AML-193 (cell line): ENCODE measurements around the gene UBAC1.
"Not testable (repeated sequence)": the region's sequence is repeated elsewhere in the genome, so short reads cannot be mapped to it uniquely, and the experiment has no call there.

Experiments used
- DNase-seq, 2 experiments: peaks; one replicate each; lab custom pipeline; 2025; lab: John Stamatoyannopoulos, UW

UBAC1 gene

GRCh38 chr9:135921749-135922310 lies 39.3 kb downstream of the UBAC1 start:
- no peak for DNase-seq

- DNase-seq, result no peak
Observed at GRCh38 chr9:135920973-135921585, 40.1 kb downstream of the UBAC1 start.

- DNase-seq, result no peak
Observed at GRCh38 chr9:135920256-135920930, 40.8 kb downstream of the UBAC1 start.

- no peak for DNase-seq
Observed at GRCh38 chr9:135919318-135919890, 41.8 kb downstream of the UBAC1 start.

- DNase-seq, result not testable (repeated sequence)
Observed at GRCh38 chr9:135916227-135916626, 44.9 kb downstream of the UBAC1 start.

GRCh38 chr9:135914921-135915320 lies 46.3 kb downstream of the UBAC1 start:
- DNase-seq, result no peak

- not testable (repeated sequence) for DNase-seq
Observed at GRCh38 chr9:135911233-135911632, 49.9 kb downstream of the UBAC1 start.

- DNase-seq, result no peak
Observed at GRCh38 chr9:135910757-135911156, 50.4 kb downstream of the UBAC1 start.

GRCh38 chr9:135910216-135910615 lies 51.0 kb downstream of the UBAC1 start:
- no peak for DNase-seq

GRCh38 chr9:135909371-135909770 lies 51.8 kb downstream of the UBAC1 start:
- DNase-seq, result no peak

GRCh38 chr9:135908754-135909204 lies 52.4 kb downstream of the UBAC1 start:
- peak in 1 of 2 experiments; percentile 30 for DNase-seq

- DNase-seq, result no peak
Observed at GRCh38 chr9:135908093-135908753, 53.0 kb downstream of the UBAC1 start.

GRCh38 chr9:135907431-135908092 lies 53.6 kb downstream of the UBAC1 start, which contains the start of gene CAMSAP1:
Gene CAMSAP1, minus strand, starts transcription at chr9:135907546. Its CDS starts 387 bp downstream, at chr9:135907159.
- peak; percentile 79 to 82 for DNase-seq

GRCh38 chr9:135907006-135907430 lies 54.2 kb downstream of the UBAC1 start:
- no peak for DNase-seq

- peak in 1 of 2 experiments; percentile 24 for DNase-seq
Observed at GRCh38 chr9:135906291-135907005, 54.7 kb downstream of the UBAC1 start.

GRCh38 chr9:135905380-135906258 lies 55.6 kb downstream of the UBAC1 start:
- DNase-seq, result peak; percentile 36 to 61

GRCh38 chr9:135903786-135904520 lies 57.2 kb downstream of the UBAC1 start:
- DNase-seq, result no peak

- no peak for DNase-seq
Observed at GRCh38 chr9:135903358-135903656, 57.9 kb downstream of the UBAC1 start.

- peak; percentile 45 to 58 for DNase-seq
Observed at GRCh38 chr9:135902655-135903357, 58.4 kb downstream of the UBAC1 start.
